Activated T-helper 2 cell treated with anti-CD3 and anti-CD28 coated beads, Interferon-gamma antibody, Interleukin-2, Interleukin-4, amounts not matched to agents 10 μg/mL and 5 μg/mL and 100 μg/mL, durations not matched to agents 14 hours and 24 hours and 36 hours (primary cell): ENCODE data around the gene WDHD1. TPM values are rescaled to one million over a fixed set of nuclear protein-coding genes. Genes with fewer than 3 reads are reported as not detected.
"Not testable (repeated sequence)": the region's sequence is repeated elsewhere in the genome, so short reads cannot be mapped to it uniquely, and the experiment has no call there.

ENCODE experiments used
- DNase-seq: peaks from one replicate; pipeline ENCODE4 v3.0.0; 2021; ENCODE audit warnings: low spot score
- H3K27ac Mint-ChIP-seq: one replicate; pipeline ENCODE4 v1.8.0; 2021; ENCODE audit warnings: mixed read lengths
- H3K27me3 Mint-ChIP-seq: one replicate; pipeline ENCODE4 v1.8.0; 2021; ENCODE audit warnings: low read depth, mixed read lengths
- H3K36me3 Mint-ChIP-seq: one replicate; pipeline ENCODE4 v1.8.0; 2021; ENCODE audit warnings: low read depth, mixed read lengths
- H3K4me1 Mint-ChIP-seq: one replicate; pipeline ENCODE4 v1.8.0; 2021; ENCODE audit warnings: low read depth, mixed read lengths
- H3K4me3 Mint-ChIP-seq: one replicate; pipeline ENCODE4 v1.8.0; 2021; ENCODE audit warnings: low read depth, mild to moderate bottlenecking, moderate library complexity, mixed read lengths
- H3K9me3 Mint-ChIP-seq: one replicate; pipeline ENCODE4 v1.8.0; 2021; ENCODE audit warnings: mixed read lengths
- intact Hi-C: fragments of 100-400 bp; cut with micrococcal nuclease; formaldehyde crosslinking; loops from one replicate; pipeline ENCODE4 v1.15.1; 2023
- total RNA-seq: library from RNA; stranded (reverse); gene quantifications from 2 replicates; pipeline ENCODE4 v1.2.3, GENCODE V29; 2022

WDHD1 gene
- total RNA-seq, 1 donor from 2014 or later = 51.3 TPM

- H3K4me1 Mint-ChIP-seq = peaks cover 28% of the 10 kb centered on the region
- intact Hi-C loops = no loop called here
- H3K9me3 Mint-ChIP-seq = no peaks in the 10 kb centered on the region
- peaks cover 2% of the 10 kb centered on the region for H3K36me3 Mint-ChIP-seq
- no peak for DNase-seq
- no peak overlapping the region for H3K27ac Mint-ChIP-seq
- no peaks in the 10 kb centered on the region for H3K27me3 Mint-ChIP-seq
- H3K4me3 Mint-ChIP-seq = no peak overlapping the region
These were observed 116.9 kb downstream of the WDHD1 start for GRCh38 chr14:54909817-54910558.

GRCh38 chr14:54908973-54909372 lies 117.9 kb downstream of the WDHD1 start:
- H3K9me3 Mint-ChIP-seq, H3K27me3 Mint-ChIP-seq, H3K27ac Mint-ChIP-seq, H3K4me3 Mint-ChIP-seq, H3K36me3 Mint-ChIP-seq, DNase-seq, intact Hi-C loops: not testable (repeated sequence)
- peaks cover 29% of the 10 kb centered on the region for H3K4me1 Mint-ChIP-seq

- H3K9me3 Mint-ChIP-seq = no peaks in the 10 kb centered on the region
- H3K4me3 Mint-ChIP-seq = peak overlapping the region; percentile 31
- H3K36me3 Mint-ChIP-seq = peaks cover 2% of the 10 kb centered on the region
- DNase-seq = no peak
- intact Hi-C loops = no loop called here
- no peaks in the 10 kb centered on the region for H3K27me3 Mint-ChIP-seq
- peak overlapping the region; percentile 68 for H3K27ac Mint-ChIP-seq
- H3K4me1 Mint-ChIP-seq = peaks cover 31% of the 10 kb centered on the region
These were observed 118.7 kb downstream of the WDHD1 start for GRCh38 chr14:54908190-54908589.

- H3K4me3 Mint-ChIP-seq = no peak overlapping the region
These were observed 120.8 kb downstream of the WDHD1 start for GRCh38 chr14:54906075-54906474.

GRCh38 chr14:54902521-54903420 lies 124.1 kb downstream of the WDHD1 start, which contains the start of gene GCH1:
Gene GCH1 (minus strand): TSS chr14:54902826. CDS start chr14:54902663, 163 bp downstream.
- Mint-ChIP-seq H3K36me3 (peaks cover 20% of the 10 kb centered on the region), H3K4me1 (peaks cover 40% of the 10 kb centered on the region), H3K9me3 (no peaks in the 10 kb centered on the region), H3K27me3 (no peaks in the 10 kb centered on the region), H3K4me3 (peak within 1 kb of the TSS; percentile 85), H3K27ac (peak within 1 kb of the TSS; percentile 81)
- intact Hi-C loops = loop anchor here (1.0 to 5.0 kb wide), 6 partner anchors 9 to 465 kb away; partner anchors contain the start of genes MAPK1IP1L, SOCS4 and WDHD1
- peak; percentile 75 for DNase-seq

More at GRCh38 chr14:54906075-54906474, 120.8 kb downstream of the WDHD1 start:
- peak overlapping the region; percentile 42 for H3K27ac Mint-ChIP-seq
- DNase-seq = no peak
- peaks cover 2% of the 10 kb centered on the region for H3K36me3 Mint-ChIP-seq
- H3K27me3 Mint-ChIP-seq = no peaks in the 10 kb centered on the region
- intact Hi-C loops = no loop called here
- H3K9me3 Mint-ChIP-seq = no peaks in the 10 kb centered on the region
- H3K4me1 Mint-ChIP-seq = peaks cover 37% of the 10 kb centered on the region

- Mint-ChIP-seq H3K27ac (peak overlapping the region; percentile 81), H3K4me3 (peak overlapping the region; percentile 85), H3K4me1 (peaks cover 39% of the 10 kb centered on the region), H3K27me3 (no peaks in the 10 kb centered on the region), H3K36me3 (peaks cover 26% of the 10 kb centered on the region), H3K9me3 (no peaks in the 10 kb centered on the region)
- DNase-seq = peak; percentile 78
- intact Hi-C loops = loop anchor here (1.0 to 5.0 kb wide), 5 partner anchors 9 to 465 kb away; partner anchors contain the start of genes MAPK1IP1L, SOCS4 and WDHD1
These were observed 124.8 kb downstream of the WDHD1 start for GRCh38 chr14:54902143-54902520.

GRCh38 chr14:54901380-54902142 lies 125.3 kb downstream of the WDHD1 start:
- peak overlapping the region; percentile 81 for H3K27ac Mint-ChIP-seq
- H3K27me3 Mint-ChIP-seq = no peaks in the 10 kb centered on the region
- no peaks in the 10 kb centered on the region for H3K9me3 Mint-ChIP-seq
- peaks cover 26% of the 10 kb centered on the region for H3K36me3 Mint-ChIP-seq
- DNase-seq = no peak
- peak overlapping the region; percentile 85 for H3K4me3 Mint-ChIP-seq
- peaks cover 34% of the 10 kb centered on the region for H3K4me1 Mint-ChIP-seq
- intact Hi-C loops = loop anchor here (1.0 to 5.0 kb wide), 5 partner anchors 8 to 464 kb away; partner anchors contain the start of genes MAPK1IP1L, SOCS4 and WDHD1

- Mint-ChIP-seq H3K27me3 (no peaks in the 10 kb centered on the region), H3K9me3 (no peaks in the 10 kb centered on the region), H3K4me3 (no peak overlapping the region), H3K4me1 (peaks cover 33% of the 10 kb centered on the region), H3K36me3 (peaks cover 33% of the 10 kb centered on the region), H3K27ac (no peak overlapping the region)
- intact Hi-C loops = no loop called here
- no peak for DNase-seq
These were observed 127.3 kb downstream of the WDHD1 start for GRCh38 chr14:54899573-54899972.

- DNase-seq, H3K9me3 Mint-ChIP-seq, H3K27ac Mint-ChIP-seq, intact Hi-C loops, H3K27me3 Mint-ChIP-seq, H3K4me3 Mint-ChIP-seq: not testable (repeated sequence)
- peaks cover 38% of the 10 kb centered on the region for H3K36me3 Mint-ChIP-seq
- peaks cover 37% of the 10 kb centered on the region for H3K4me1 Mint-ChIP-seq
These were observed 128.9 kb downstream of the WDHD1 start for GRCh38 chr14:54897809-54898555.

GRCh38 chr14:54895683-54896082 lies 131.2 kb downstream of the WDHD1 start:
- peaks cover 41% of the 10 kb centered on the region for H3K36me3 Mint-ChIP-seq
- H3K9me3 Mint-ChIP-seq = no peaks in the 10 kb centered on the region
- H3K27ac Mint-ChIP-seq = no peak overlapping the region
- intact Hi-C loops = no loop called here
- H3K4me1 Mint-ChIP-seq = peaks cover 37% of the 10 kb centered on the region
- no peak for DNase-seq
- H3K4me3 Mint-ChIP-seq = no peak overlapping the region
- no peaks in the 10 kb centered on the region for H3K27me3 Mint-ChIP-seq

- no peak overlapping the region for H3K27ac Mint-ChIP-seq
- no peaks in the 10 kb centered on the region for H3K27me3 Mint-ChIP-seq
- peaks cover 34% of the 10 kb centered on the region for H3K4me1 Mint-ChIP-seq
- no peak for DNase-seq
- intact Hi-C loops = loop anchor here (5.0 kb wide), 1 partner anchor 333 kb away; no protein-coding TSS in a partner anchor
- H3K36me3 Mint-ChIP-seq = peaks cover 37% of the 10 kb centered on the region
- H3K9me3 Mint-ChIP-seq = no peaks in the 10 kb centered on the region
- H3K4me3 Mint-ChIP-seq = no peak overlapping the region
These were observed 131.9 kb downstream of the WDHD1 start for GRCh38 chr14:54894995-54895394.
